Stimulated activated CD8-positive, alpha-beta memory T cell treated with anti-CD3 and anti-CD28 coated beads, Interleukin-7, amount 100 ng/mL, for 24 hours (primary cell): Measurements from ENCODE around the gene JPT2.

Source experiments
- DNase-seq: peaks from one replicate; pipeline ENCODE4 v3.0.0-alpha.2; 2020; ENCODE audit warnings: low read depth

Gene JPT2

GRCh38 chr16:1734816-1735215, 56.7 kb downstream of the JPT2 start:
- no peak for DNase-seq

GRCh38 chr16:1740234-1740633, 62.2 kb downstream of the JPT2 start:
- no peak for DNase-seq

GRCh38 chr16:1740781-1741490, 62.9 kb downstream of the JPT2 start:
- no peak for DNase-seq

- no peak for DNase-seq
Measured at GRCh38 chr16:1741553-1742165, 63.6 kb downstream of the JPT2 start.

- no peak for DNase-seq
Measured at GRCh38 chr16:1743376-1744337, 65.6 kb downstream of the JPT2 start.

GRCh38 chr16:1744338-1744840, 66.3 kb downstream of the JPT2 start:
- DNase-seq = no peak

- DNase-seq = no peak
Measured at GRCh38 chr16:1745181-1745899, 67.3 kb downstream of the JPT2 start.

- DNase-seq = no peak
Measured at GRCh38 chr16:1745900-1746692, 68.0 kb downstream of the JPT2 start.

GRCh38 chr16:1746693-1747195, 68.7 kb downstream of the JPT2 start:
- DNase-seq = no peak

- DNase-seq = no peak
Measured at GRCh38 chr16:1747934-1748333, 69.9 kb downstream of the JPT2 start.

GRCh38 chr16:1749152-1750117, 71.4 kb downstream of the JPT2 start:
- DNase-seq = no peak
